Measurements from ENCODE around the gene STX1B. TPM values are rescaled to one million over a fixed set of nuclear protein-coding genes. Genes with fewer than 3 reads are reported as not detected.
A peak's percentile ranks its signal among the peaks of the same experiment; 100 is the strongest.

STX1B gene
- 1 to 10 TPM; 1.6 to 2.6 (median 2.6) TPM for total RNA-seq

DNA sequence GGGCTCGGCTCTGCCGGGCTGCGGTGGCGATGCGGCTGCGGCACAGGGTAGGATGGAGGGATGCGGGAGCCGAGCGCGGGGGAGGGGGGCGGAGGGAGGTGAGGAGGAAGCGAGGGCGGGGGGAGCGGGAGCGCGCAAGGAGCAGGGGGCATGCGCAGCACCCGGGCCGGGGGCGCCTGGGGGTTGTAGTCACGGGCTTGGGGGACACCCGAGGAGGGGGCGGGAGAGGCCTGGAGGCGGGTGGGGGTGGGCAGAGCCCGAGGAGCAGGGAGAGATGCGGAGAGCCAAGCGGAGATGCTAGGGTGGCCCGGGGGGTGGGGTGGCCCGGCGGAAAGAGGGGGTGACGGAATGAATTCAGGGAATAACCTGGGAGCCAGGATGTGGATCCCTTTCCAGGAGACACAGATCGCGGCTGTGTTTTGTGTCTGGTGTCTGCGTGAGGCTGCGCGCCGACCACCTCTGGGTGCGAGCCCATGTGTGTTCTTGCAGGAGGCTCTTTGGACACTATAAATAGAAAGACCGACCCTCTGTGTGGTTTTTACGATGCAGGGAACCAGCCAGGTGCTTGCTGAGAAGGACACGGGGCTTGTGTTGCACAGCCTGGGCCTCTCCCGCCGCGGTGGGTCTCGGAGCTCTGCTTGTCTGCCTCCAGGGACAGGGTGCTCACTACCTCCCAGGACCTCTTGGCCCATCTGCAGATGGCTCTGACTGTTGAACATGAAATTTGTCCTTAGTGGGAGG, at the start of gene STX1B:
Gene STX1B, minus strand, starts transcription at position 54 of the 741 bp plus-strand sequence. CDS start 242 bp downstream, outside the sequence.
- no peaks in the 10 kb centered on the region for H3K36me3 ChIP-seq
- no peaks in the 10 kb centered on the region for H3K9me3 ChIP-seq
- H3K27ac ChIP-seq = no peak within 1 kb of the TSS
- H3K4me1 ChIP-seq = no peaks in the 10 kb centered on the region
- DNase-seq (ENCODE audit: low spot score in 2 of 2) = no peak
- TF ChIP-seq POLR2A (IDR thresholded peaks at IDR 0.05) (no peak), POLR2AphosphoS5 (IDR thresholded peaks at IDR 0.05) (no peak)
- TF ChIP-seq, protein P1, sequence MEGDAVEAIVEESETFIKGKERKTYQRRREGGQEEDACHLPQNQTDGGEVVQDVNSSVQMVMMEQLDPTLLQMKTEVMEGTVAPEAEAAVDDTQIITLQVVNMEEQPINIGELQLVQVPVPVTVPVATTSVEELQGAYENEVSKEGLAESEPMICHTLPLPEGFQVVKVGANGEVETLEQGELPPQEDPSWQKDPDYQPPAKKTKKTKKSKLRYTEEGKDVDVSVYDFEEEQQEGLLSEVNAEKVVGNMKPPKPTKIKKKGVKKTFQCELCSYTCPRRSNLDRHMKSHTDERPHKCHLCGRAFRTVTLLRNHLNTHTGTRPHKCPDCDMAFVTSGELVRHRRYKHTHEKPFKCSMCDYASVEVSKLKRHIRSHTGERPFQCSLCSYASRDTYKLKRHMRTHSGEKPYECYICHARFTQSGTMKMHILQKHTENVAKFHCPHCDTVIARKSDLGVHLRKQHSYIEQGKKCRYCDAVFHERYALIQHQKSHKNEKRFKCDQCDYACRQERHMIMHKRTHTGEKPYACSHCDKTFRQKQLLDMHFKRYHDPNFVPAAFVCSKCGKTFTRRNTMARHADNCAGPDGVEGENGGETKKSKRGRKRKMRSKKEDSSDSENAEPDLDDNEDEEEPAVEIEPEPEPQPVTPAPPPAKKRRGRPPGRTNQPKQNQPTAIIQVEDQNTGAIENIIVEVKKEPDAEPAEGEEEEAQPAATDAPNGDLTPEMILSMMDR (IDR thresholded peaks at IDR 0.05) = no peak
- peak within 1 kb of the TSS; percentile 7 to 70 (median 50) for H3K4me3 ChIP-seq
- H3K27me3 ChIP-seq = peaks cover 0 to 7% of the 10 kb centered on the region in 2 donors
- intact Hi-C loops (cut with DNase I; ENCODE audit: low total_unique reads) = no loop called here

DNA sequence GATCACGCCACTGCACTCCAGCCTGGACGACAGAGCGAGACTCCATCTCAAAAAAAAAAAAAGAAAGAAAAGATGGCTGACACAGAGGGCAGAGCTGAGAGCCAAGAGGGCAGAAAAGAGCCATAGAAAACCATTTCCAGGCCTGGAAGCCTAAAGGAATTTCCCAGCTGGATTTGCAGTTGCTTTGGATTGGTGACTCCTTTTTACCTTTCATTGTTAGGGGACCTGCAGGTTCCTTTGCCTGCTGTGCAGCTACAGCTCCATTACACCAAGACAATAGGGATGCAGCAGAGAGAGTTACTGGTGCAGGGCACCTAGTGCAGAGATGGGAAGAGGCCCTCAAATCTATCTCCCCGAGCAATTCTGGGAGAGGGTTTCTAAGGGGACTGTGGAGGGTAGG, 45.2 kb upstream of the STX1B start:
- Histone ChIP-seq H3K27ac (no peak overlapping the region), H3K4me3 (no peak overlapping the region), H3K36me3 (no peaks in the 10 kb centered on the region), H3K9me3 (no peaks in the 10 kb centered on the region), H3K27me3 (no peaks in the 10 kb centered on the region), H3K4me1 (no peaks in the 10 kb centered on the region)
- intact Hi-C loops (cut with DNase I; ENCODE audit: low total_unique reads) = no loop called here
- TF ChIP-seq POLR2A (IDR thresholded peaks at IDR 0.05) (no peak), POLR2AphosphoS5 (IDR thresholded peaks at IDR 0.05) (no peak)
- TF ChIP-seq, protein P1 (IDR thresholded peaks at IDR 0.05) = no peak
- DNase-seq (ENCODE audit: low spot score in 2 of 2) = no peak

DNA sequence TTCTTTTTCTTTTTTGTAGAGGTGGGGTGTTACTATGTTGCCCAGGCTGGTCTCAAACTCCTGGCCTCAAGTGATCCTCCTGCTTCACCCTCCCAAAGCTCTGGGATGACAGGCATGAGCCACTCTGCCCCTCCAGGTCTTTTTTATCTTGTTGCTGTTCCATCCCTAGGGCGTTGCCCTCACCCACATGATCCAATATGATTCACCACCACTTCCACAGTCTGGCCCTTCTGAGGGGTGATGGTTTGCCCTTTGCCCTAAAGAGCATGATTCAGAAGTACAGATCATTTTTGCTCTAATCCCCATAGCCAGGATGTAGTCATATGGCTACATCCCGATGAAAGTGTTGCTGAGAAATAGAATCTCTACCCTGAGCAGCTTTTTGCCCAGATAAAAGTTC, 41.7 kb upstream of the STX1B start:
- intact Hi-C loops (cut with DNase I; ENCODE audit: low total_unique reads) = no loop called here
- no peaks in the 10 kb centered on the region for H3K9me3 ChIP-seq
- TF ChIP-seq POLR2AphosphoS5 (IDR thresholded peaks at IDR 0.05) = no peak
- TF ChIP-seq, protein P1 (IDR thresholded peaks at IDR 0.05) = no peak
- no peak for TF ChIP-seq POLR2A (IDR thresholded peaks at IDR 0.05)
- no peaks in the 10 kb centered on the region for H3K36me3 ChIP-seq
- H3K4me1 ChIP-seq = no peaks in the 10 kb centered on the region
- no peak overlapping the region for H3K4me3 ChIP-seq
- peak overlapping the region in 1 of 2 donors; percentile 34 for H3K27ac ChIP-seq
- no peak for DNase-seq (ENCODE audit: low spot score in 2 of 2)
- no peaks in the 10 kb centered on the region for H3K27me3 ChIP-seq

DNA sequence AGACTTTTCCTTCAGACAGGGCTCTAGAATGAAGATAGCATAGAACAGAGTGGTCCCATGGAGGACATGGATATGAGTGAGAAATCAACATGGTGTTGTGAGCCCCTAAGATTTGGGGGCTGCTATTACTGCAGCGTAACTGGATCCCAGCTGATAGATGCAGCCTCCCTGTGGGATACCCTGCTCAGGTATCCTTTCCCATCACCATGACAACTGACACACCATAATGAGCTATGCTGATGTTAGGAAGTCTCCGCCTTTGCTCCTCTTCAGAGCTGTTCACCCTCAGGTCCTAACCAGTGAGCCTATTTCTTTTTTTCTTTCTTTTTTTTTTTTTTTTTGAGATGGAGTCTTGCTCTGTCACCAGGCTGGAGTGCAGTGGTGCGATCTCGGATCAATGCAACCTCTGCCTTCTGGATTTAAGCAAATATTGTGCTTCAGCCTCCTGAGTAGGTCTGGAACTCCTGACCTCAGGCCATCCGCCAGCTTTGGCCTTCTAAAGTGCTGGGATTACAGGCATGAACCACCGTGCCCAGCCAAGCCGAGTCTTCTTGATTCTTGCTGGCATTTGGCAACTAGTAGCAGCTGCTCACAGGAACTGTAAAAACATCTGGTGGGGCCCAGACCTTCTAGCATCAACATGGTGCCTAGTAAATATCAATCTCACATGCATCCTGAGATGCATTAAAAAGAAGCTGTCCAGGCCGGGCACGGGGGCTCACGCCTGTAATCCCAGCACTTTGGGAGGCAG, 40.0 kb upstream of the STX1B start:
- intact Hi-C loops (cut with DNase I; ENCODE audit: low total_unique reads) = no loop called here
- Histone ChIP-seq H3K9me3 (no peaks in the 10 kb centered on the region), H3K4me1 (no peaks in the 10 kb centered on the region), H3K36me3 (no peaks in the 10 kb centered on the region), H3K27me3 (no peaks in the 10 kb centered on the region), H3K4me3 (no peak overlapping the region), H3K27ac (no peak overlapping the region)
- TF ChIP-seq POLR2AphosphoS5 (IDR thresholded peaks at IDR 0.05) = no peak
- TF ChIP-seq, protein P1 (IDR thresholded peaks at IDR 0.05) = no peak
- no peak for TF ChIP-seq POLR2A (IDR thresholded peaks at IDR 0.05)
- DNase-seq (ENCODE audit: low spot score in 2 of 2) = no peak

DNA sequence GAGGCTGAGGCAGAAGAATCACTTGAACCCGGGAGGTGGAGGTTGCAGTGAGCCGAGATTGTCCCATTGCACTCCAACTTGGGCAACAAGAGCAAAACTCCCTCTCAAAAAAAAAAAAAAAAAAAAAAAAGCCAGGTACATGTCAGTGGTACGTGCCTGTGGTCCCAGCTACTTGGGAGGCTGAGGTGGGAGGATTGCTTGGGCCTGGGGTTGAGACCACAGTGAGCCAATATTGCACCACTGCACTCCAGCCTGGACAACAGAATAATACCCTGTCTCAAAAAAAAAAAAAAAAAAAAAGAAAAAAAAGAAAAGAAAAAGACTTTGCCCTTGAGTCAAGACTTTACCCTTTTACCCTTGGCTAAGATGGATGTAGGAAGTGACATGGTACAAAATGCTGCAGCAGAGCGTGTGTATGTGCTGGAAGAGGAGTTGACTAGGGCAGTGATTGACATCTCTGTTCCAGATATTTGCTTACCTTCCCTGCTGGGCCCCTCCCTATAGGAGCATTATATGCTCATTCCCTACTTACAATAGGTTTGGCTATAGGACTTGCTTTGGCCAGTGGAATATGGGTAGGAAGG, 33.6 kb upstream of the STX1B start:
- no peak overlapping the region for H3K4me3 ChIP-seq
- intact Hi-C loops (cut with DNase I; ENCODE audit: low total_unique reads) = no loop called here
- H3K27ac ChIP-seq = no peak overlapping the region
- H3K27me3 ChIP-seq = no peaks in the 10 kb centered on the region
- no peak for DNase-seq (ENCODE audit: low spot score in 2 of 2)
- no peaks in the 10 kb centered on the region for H3K4me1 ChIP-seq
- no peaks in the 10 kb centered on the region for H3K9me3 ChIP-seq
- no peak for TF ChIP-seq POLR2A (IDR thresholded peaks at IDR 0.05)
- TF ChIP-seq, protein P1 (IDR thresholded peaks at IDR 0.05) = no peak
- H3K36me3 ChIP-seq = peaks cover 5% of the 10 kb centered on the region

Data from breast epithelium (tissue), 4 donors.